ENCODE results near the gene PTPRN. TPM values are rescaled to one million over a fixed set of nuclear protein-coding genes. Genes with fewer than 3 reads are reported as not detected.

The PTPRN gene
- total and polyA plus RNA-seq, 9 of the 15 experiments (the other 6 are each of a cell fraction or from before 2014, with no cell fraction given): 0.15 to 2.4 (median 0.43) TPM; not detected in 1

DNA sequence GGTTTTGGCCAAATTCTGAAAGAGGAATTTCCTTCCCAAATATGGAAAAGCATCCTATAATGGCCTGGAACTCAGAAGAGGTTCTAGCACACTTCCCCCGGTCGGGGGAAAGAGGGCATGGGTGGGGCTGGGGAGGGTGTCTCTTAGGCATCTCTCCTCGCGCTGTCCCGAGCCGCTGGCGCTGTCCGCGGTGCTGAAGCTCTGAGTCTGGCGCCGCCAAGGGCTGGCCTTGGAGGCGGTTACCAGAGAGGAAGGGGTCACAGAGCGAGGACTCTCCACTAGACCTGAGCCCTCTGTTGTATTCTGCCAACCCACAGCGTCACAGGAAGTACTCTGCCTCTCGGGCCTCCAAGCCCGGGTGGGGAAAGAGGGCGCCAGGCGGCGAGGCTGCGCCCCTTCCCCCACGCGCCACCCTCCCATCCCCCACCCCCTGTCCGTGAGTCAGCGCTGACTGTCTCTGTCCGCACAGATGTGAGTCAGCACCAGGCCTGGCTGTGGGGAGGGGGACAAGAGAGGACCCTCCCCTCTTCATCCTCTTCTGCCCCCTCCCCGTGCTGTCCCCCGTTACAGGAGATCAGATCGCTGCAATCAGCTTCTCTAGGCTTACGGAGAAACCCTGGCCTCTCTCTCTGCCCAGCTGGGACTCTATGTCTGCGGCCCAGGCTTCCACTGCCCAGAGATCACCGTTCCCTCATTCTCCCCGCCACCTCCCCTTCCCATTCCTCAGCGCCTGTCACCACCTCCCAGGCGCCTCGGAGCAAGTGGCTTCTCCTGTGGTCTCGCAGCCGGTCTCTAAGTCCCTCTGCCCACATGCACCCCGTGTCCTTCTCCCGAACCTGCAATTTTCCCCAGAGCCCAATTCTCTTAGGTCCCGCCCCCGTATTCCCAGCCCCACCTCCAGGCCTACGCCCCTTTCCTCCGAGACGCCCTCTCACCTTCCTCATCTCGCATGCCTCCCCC is 779 bp downstream of the PTPRN start (continued):
- peak; percentile 99 for TF ChIP-seq REST (IDR thresholded peaks at IDR 0.05; ENCODE audit: borderline replicate concordance)
- TF ChIP-seq REST (CRISPR knock-in tag; IDR thresholded peaks at IDR 0.05; ENCODE audit: low read depth): peak; percentile 99
- TF ChIP-seq TCFL5 (CRISPR knock-in tag; conservative IDR thresholded peaks at IDR 0.05): no peak
- no peak for TF ChIP-seq PHF8 (IDR thresholded peaks at IDR 0.05; ENCODE audit: borderline replicate concordance, low read length)
- TF ChIP-seq PHB (CRISPR knock-in tag; IDR thresholded peaks at IDR 0.05): no peak
- TF ChIP-seq E2F5 (CRISPR knock-in tag; IDR thresholded peaks at IDR 0.05): no peak
- TF ChIP-seq ZNF347 (CRISPR knock-in tag; IDR thresholded peaks at IDR 0.05; ENCODE audit: low read depth): no peak
- TF ChIP-seq BRF1 (IDR thresholded peaks at IDR 0.05; ENCODE audit: borderline replicate concordance, extremely low read depth, insufficient read length): no peak
- no peak for TF ChIP-seq TGIF2 (CRISPR knock-in tag; IDR thresholded peaks at IDR 0.05)
- no peak for TF ChIP-seq ZNF699 (CRISPR knock-in tag; IDR thresholded peaks at IDR 0.05; ENCODE audit: insufficient replicate concordance)
- peak; percentile 45 to 82; a peak in 3 of 4 replicates for TF ChIP-seq MAZ (CRISPR knock-in tag; conservative IDR thresholded peaks at IDR 0.05 in 1 of 2, IDR thresholded peaks at IDR 0.05 in 1 of 2)
- no peak for TF ChIP-seq NFE2L1 (tag; IDR thresholded peaks at IDR 0.05; ENCODE audit: borderline replicate concordance, low read depth)
- peak; percentile 68 for TF ChIP-seq ARID1B (IDR thresholded peaks at IDR 0.05)
- peak; percentile 84 to 90 for TF ChIP-seq MNT (conservative IDR thresholded peaks at IDR 0.05)
- no peak for TF ChIP-seq TCF7 (IDR thresholded peaks at IDR 0.05; ENCODE audit: borderline replicate concordance)
- no peak for TF ChIP-seq ZNF589 (CRISPR knock-in tag; IDR thresholded peaks at IDR 0.05; ENCODE audit: low read depth)
